GM12878 (cell line): ENCODE data around the gene ZMIZ2. TPM values are rescaled to one million over a fixed set of nuclear protein-coding genes. Genes with fewer than 3 reads are reported as not detected.

ENCODE experiments used
- BACH1 ChIP-seq: fragments of 450-650 bp; IDR thresholded peaks from 2 replicates; pipeline ENCODE4 v1.6.1; 2017; ENCODE audit warnings: mild to moderate bottlenecking, borderline replicate concordance
- BCL11A ChIP-seq: IDR thresholded peaks from 2 replicates; pipeline ENCODE4 v1.6.1; 2011; ENCODE audit warnings: low read depth, low read length
- CBX5 ChIP-seq: sonication (generic); IDR thresholded peaks from 2 replicates; pipeline ENCODE4 v1.6.1; 2016; ENCODE audit warnings: low read depth, moderate library complexity, mild to moderate bottlenecking, inconsistent platforms
- CREB1 ChIP-seq: IDR thresholded peaks from 2 replicates; pipeline ENCODE4 v1.6.1; 2012; ENCODE audit warnings: low read depth, mild to moderate bottlenecking, inconsistent platforms
- CTCF ChIP-seq, 3 experiments: IDR thresholded peaks in 2 of 3; conservative IDR thresholded peaks in 1 of 3; 2 replicates each; pipeline ENCODE4 v1.5.1; 2011; ENCODE audit warnings: low read depth in 3 of 3, low read length in 3 of 3, mild to moderate bottlenecking in 3 of 3, control low read depth in 2 of 3, moderate library complexity in 2 of 3, inconsistent platforms in 1 of 3, mixed read lengths in 1 of 3; ENCODE audit not compliant: control insufficient read depth in 2 of 3, insufficient read depth in 1 of 3; ENCODE audit errors: extremely low read depth in 1 of 3
- DPF2 ChIP-seq: fragments of 450-650 bp; IDR thresholded peaks from 2 replicates; pipeline ENCODE4 v1.6.1; 2017; ENCODE audit warnings: mild to moderate bottlenecking
- EP300 ChIP-seq, 2 experiments: fragments of 150-350 bp in 1 of 2; IDR thresholded peaks; 2 replicates each; pipeline ENCODE4 v1.6.1; 2011 to 2012; ENCODE audit warnings: low read depth in 2 of 2, low read length in 2 of 2, borderline replicate concordance in 1 of 2, improper control_type of control experiment in 1 of 2, inconsistent platforms in 1 of 2; ENCODE audit not compliant: control insufficient read depth in 1 of 2
- ETV6 ChIP-seq, 2 experiments: fragments of 450-650 bp in 1 of 2; IDR thresholded peaks in 1 of 2; conservative IDR thresholded peaks in 1 of 2; 2 replicates each; pipeline ENCODE4 v1.6.1; 2014; ENCODE audit warnings: antibody characterized with exemption in 1 of 2, borderline replicate concordance in 1 of 2, low read depth in 1 of 2, mild to moderate bottlenecking in 1 of 2, moderate library complexity in 1 of 2
- HCFC1 ChIP-seq: fragments of 150-350 bp; IDR thresholded peaks from 2 replicates; pipeline ENCODE4 v1.6.1; 2014; ENCODE audit warnings: low read length
- HDAC6 ChIP-seq: fragments of 200-600 bp; sonication (generic); IDR thresholded peaks from one replicate; pipeline ENCODE4 v1.8.0; 2017; ENCODE audit warnings: antibody characterized with exemption; ENCODE audit not compliant: unreplicated experiment
- HDGF ChIP-seq: fragments of 450-650 bp; IDR thresholded peaks from 2 replicates; pipeline ENCODE4 v1.6.1; 2016; ENCODE audit warnings: antibody characterized with exemption
- IKZF2 ChIP-seq, 2 experiments: fragments of 450-650 bp; IDR thresholded peaks; 2 replicates each; pipeline ENCODE4 v1.6.1; 2017; ENCODE audit warnings: mild to moderate bottlenecking in 2 of 2, moderate library complexity in 2 of 2
- IRF5 ChIP-seq: fragments of 450-650 bp; IDR thresholded peaks from 2 replicates; pipeline ENCODE4 v1.6.1; 2017; ENCODE audit warnings: borderline replicate concordance
- MEF2A ChIP-seq: IDR thresholded peaks from 2 replicates; pipeline ENCODE4 v1.6.1; 2011; ENCODE audit warnings: low read depth, mild to moderate bottlenecking, low read length, moderate library complexity; ENCODE audit not compliant: insufficient read depth
- MEF2B ChIP-seq: fragments of 450-650 bp; IDR thresholded peaks from 2 replicates; pipeline ENCODE4 v1.6.1; 2018; ENCODE audit warnings: mild to moderate bottlenecking, moderate library complexity; ENCODE audit not compliant: partially characterized antibody, poor library complexity, severe bottlenecking
- NR2F1 ChIP-seq: fragments of 450-650 bp; conservative IDR thresholded peaks from 2 replicates; pipeline ENCODE4 v1.6.1; 2017; ENCODE audit warnings: mild to moderate bottlenecking
- PML ChIP-seq: IDR thresholded peaks from 2 replicates; pipeline ENCODE4 v1.6.1; 2012; ENCODE audit warnings: low read length, inconsistent platforms
- RFX5 ChIP-seq: IDR thresholded peaks from 2 replicates; pipeline ENCODE4 v1.6.1; 2011; ENCODE audit warnings: low read depth, low read length, improper control_type of control experiment
- SIX5 ChIP-seq: IDR thresholded peaks from 2 replicates; pipeline ENCODE4 v1.6.1; 2011; ENCODE audit warnings: mild to moderate bottlenecking, low read depth, low read length, moderate library complexity; ENCODE audit not compliant: severe bottlenecking
- SREBF2 ChIP-seq: IDR thresholded peaks from 2 replicates; pipeline ENCODE4 v1.6.1; 2012; ENCODE audit warnings: mild to moderate bottlenecking, low read length
- TAF1 ChIP-seq: IDR thresholded peaks from 2 replicates; pipeline ENCODE4 v1.6.1; 2011; ENCODE audit warnings: mild to moderate bottlenecking, low read depth, low read length, borderline replicate concordance
- YBX1 ChIP-seq: fragments of 450-650 bp; IDR thresholded peaks from 2 replicates; pipeline ENCODE4 v1.6.1; 2016; ENCODE audit warnings: antibody characterized with exemption
- YY1 ChIP-seq: IDR thresholded peaks from 2 replicates; pipeline ENCODE4 v1.6.1; 2011; ENCODE audit warnings: low read depth, mild to moderate bottlenecking, low read length
- ZBTB33 ChIP-seq: fragments of 450-650 bp; IDR thresholded peaks from 2 replicates; pipeline ENCODE4 v1.6.1; 2017; ENCODE audit warnings: mild to moderate bottlenecking
- polyA plus RNA-seq, 11 experiments: library from polyadenylated mRNA; depleted of rRNA in 4 of 11; unstranded in 6 of 11; stranded (reverse) in 5 of 11; fragments of >200 nt; fragmentation: Nextera tagmentation in 4 of 11; fragmentation: Illumina TruSeq in 1 of 11; extraction: Ambion mirVana in 4 of 11; extraction: Trizol in 1 of 11; gene quantifications; 1 replicate in 1 of 11; 2 replicates in 10 of 11; pipeline versions ENCODE4 v1.2.1 to v1.2.3, GENCODE V29; 2011 to 2016; ENCODE audit warnings: inconsistent platforms in 2 of 11, missing spikeins in 2 of 11, low read depth in 1 of 11
- total RNA-seq, 4 experiments: library from RNA; depleted of rRNA in 3 of 4; stranded (reverse); fragments of >200 nt in 3 of 4; fragmentation: Illumina TruSeq in 1 of 4; extraction: Trizol in 1 of 4; gene quantifications; 2 replicates each; pipeline versions ENCODE4 v1.2.1 to v1.2.3, GENCODE V29; 2013 to 2021

The ZMIZ2 gene
- total and polyA plus RNA-seq, 10 of the 15 experiments (the other 5 are each of a cell fraction or from before 2014, with no cell fraction given): 0.71 to 158 (median 17.0) TPM

- TF ChIP-seq TAF1 (no peak), BCL11A (peak; percentile 54; the same call in 1 of the 2 replicates), EP300 (IDR thresholded peaks at IDR 0.05; ENCODE audit: borderline replicate concordance in 1 of 2, control insufficient read depth in 1 of 2, low read depth in 2 of 2, low read length in 2 of 2) (peak; percentile 42 to 58; a peak in 2 of 4 replicates), SIX5 (no peak), ETV6 (conservative IDR thresholded peaks at IDR 0.05 in 1 of 2, IDR thresholded peaks at IDR 0.05 in 1 of 2; ENCODE audit: borderline replicate concordance in 1 of 2, low read depth in 1 of 2) (no peak), PML (peak; percentile 44; the same call in 1 of the 2 replicates), HCFC1 (no peak), IRF5 (no peak), MEF2B (no peak), YY1 (no peak), DPF2 (peak; percentile 67; the same call in 1 of the 2 replicates), YBX1 (no peak), IKZF2 (IDR thresholded peaks at IDR 0.05) (peak; percentile 90 to 92), MEF2A (no peak), RFX5 (no peak), CBX5 (no peak), HDGF (no peak), NR2F1 (no peak), ZBTB33 (no peak), CREB1 (peak; percentile 74), BACH1 (no peak), HDAC6 (no peak), SREBF2 (no peak), CTCF (IDR thresholded peaks at IDR 0.05 in 2 of 3, conservative IDR thresholded peaks at IDR 0.05 in 1 of 3; ENCODE audit: control insufficient read depth in 2 of 3, extremely low read depth in 1 of 3, insufficient read depth in 1 of 3, low read depth in 3 of 3, low read length in 3 of 3) (no peak)
These were observed 13.1 kb upstream of the ZMIZ2 start (continued) for GRCh38 chr7:44735403-44736165.
